Fibroblast of skin of left quadriceps (primary cell): ENCODE results near the gene LAMA5.

Source experiments
- DNase-seq, 2 experiments: peaks; one replicate each; pipeline ENCODE4 v3.0.0-alpha.2; 2013; ENCODE audit warnings: low read depth in 2 of 2

LAMA5 gene

GRCh38 chr20:62314711-62315302 is 52.3 kb downstream of the LAMA5 start:
- no peak for DNase-seq

GRCh38 chr20:62314339-62314638 is 52.8 kb downstream of the LAMA5 start:
- no peak for DNase-seq

GRCh38 chr20:62313460-62314338 is 53.4 kb downstream of the LAMA5 start:
- DNase-seq: no peak

GRCh38 chr20:62313021-62313420 is 54.1 kb downstream of the LAMA5 start:
- DNase-seq: no peak

GRCh38 chr20:62312662-62312977 is 54.5 kb downstream of the LAMA5 start:
- no peak for DNase-seq

GRCh38 chr20:62311832-62312661 is 55.1 kb downstream of the LAMA5 start:
- DNase-seq: no peak

- no peak for DNase-seq
Observed at GRCh38 chr20:62311150-62311549, 56.0 kb downstream of the LAMA5 start.

- no peak for DNase-seq
Observed at GRCh38 chr20:62310757-62311121, 56.4 kb downstream of the LAMA5 start.

- DNase-seq: no peak
Observed at GRCh38 chr20:62309947-62310756, 57.0 kb downstream of the LAMA5 start.

GRCh38 chr20:62309198-62309944 is 57.7 kb downstream of the LAMA5 start:
- no peak for DNase-seq

- DNase-seq: no peak
Observed at GRCh38 chr20:62308102-62308822, 58.9 kb downstream of the LAMA5 start.

- no peak for DNase-seq
Observed at GRCh38 chr20:62307226-62308101, 59.6 kb downstream of the LAMA5 start.

GRCh38 chr20:62306414-62307187 is 60.5 kb downstream of the LAMA5 start:
- no peak for DNase-seq

- DNase-seq: no peak
Observed at GRCh38 chr20:62305765-62306413, 61.2 kb downstream of the LAMA5 start.

GRCh38 chr20:62305149-62305764 is 61.9 kb downstream of the LAMA5 start:
- no peak for DNase-seq

- no peak for DNase-seq
Observed at GRCh38 chr20:62304331-62305148, 62.6 kb downstream of the LAMA5 start.
